ENCODE data around the gene CCDC171.

CCDC171 gene

GRCh38 chr9:15578714-15579113, 25.9 kb downstream of the CCDC171 start:
- TF ChIP-seq CEBPB (IDR thresholded peaks at IDR 0.05) = no peak
- TF ChIP-seq, protein P1, sequence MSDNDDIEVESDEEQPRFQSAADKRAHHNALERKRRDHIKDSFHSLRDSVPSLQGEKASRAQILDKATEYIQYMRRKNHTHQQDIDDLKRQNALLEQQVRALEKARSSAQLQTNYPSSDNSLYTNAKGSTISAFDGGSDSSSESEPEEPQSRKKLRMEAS (IDR thresholded peaks at IDR 0.05) = no peak

GRCh38 chr9:15584379-15584778, 31.5 kb downstream of the CCDC171 start:
- TF ChIP-seq EGR1 (IDR thresholded peaks at IDR 0.05) (no peak), CREB1 (IDR thresholded peaks at IDR 0.05; ENCODE audit: low read depth) (no peak), EP300 (IDR thresholded peaks at IDR 0.05; ENCODE audit: borderline replicate concordance) (no peak), TEAD4 (IDR thresholded peaks at IDR 0.05) (no peak), TCF12 (IDR thresholded peaks at IDR 0.05; ENCODE audit: low read depth) (no peak), TAF1 (IDR thresholded peaks at IDR 0.05; ENCODE audit: low read depth) (no peak), CEBPB (IDR thresholded peaks at IDR 0.05) (no peak), ZBTB7A (IDR thresholded peaks at IDR 0.05; ENCODE audit: low read depth) (no peak), NFIC (IDR thresholded peaks at IDR 0.05) (no peak), YY1 (IDR thresholded peaks at IDR 0.05; ENCODE audit: low read depth) (no peak)
- TF ChIP-seq, protein P1 (IDR thresholded peaks at IDR 0.05) = no peak
- TF ChIP-seq, protein P2, sequence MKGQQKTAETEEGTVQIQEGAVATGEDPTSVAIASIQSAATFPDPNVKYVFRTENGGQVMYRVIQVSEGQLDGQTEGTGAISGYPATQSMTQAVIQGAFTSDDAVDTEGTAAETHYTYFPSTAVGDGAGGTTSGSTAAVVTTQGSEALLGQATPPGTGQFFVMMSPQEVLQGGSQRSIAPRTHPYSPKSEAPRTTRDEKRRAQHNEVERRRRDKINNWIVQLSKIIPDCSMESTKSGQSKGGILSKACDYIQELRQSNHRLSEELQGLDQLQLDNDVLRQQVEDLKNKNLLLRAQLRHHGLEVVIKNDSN (IDR thresholded peaks at IDR 0.05) = no peak

- TF ChIP-seq YY1 (IDR thresholded peaks at IDR 0.05; ENCODE audit: low read depth) (no peak), ZBTB7A (IDR thresholded peaks at IDR 0.05; ENCODE audit: low read depth) (no peak)
Measured at GRCh38 chr9:15592317-15592716, 39.5 kb downstream of the CCDC171 start.

- TF ChIP-seq RAD21 (IDR thresholded peaks at IDR 0.05; ENCODE audit: low read depth) (peak; percentile 60), TEAD4 (IDR thresholded peaks at IDR 0.05) (no peak)
Measured at GRCh38 chr9:15606643-15607472, 54.0 kb downstream of the CCDC171 start.

GRCh38 chr9:15612962-15613361, 60.1 kb downstream of the CCDC171 start:
- TF ChIP-seq TEAD4 (IDR thresholded peaks at IDR 0.05) (no peak), YY1 (IDR thresholded peaks at IDR 0.05; ENCODE audit: low read depth) (no peak), FOXM1 (IDR thresholded peaks at IDR 0.05; ENCODE audit: borderline replicate concordance, low read depth) (no peak)

- TF ChIP-seq FOXM1 (IDR thresholded peaks at IDR 0.05; ENCODE audit: borderline replicate concordance, low read depth) (no peak), NFIC (IDR thresholded peaks at IDR 0.05) (no peak), TCF12 (IDR thresholded peaks at IDR 0.05; ENCODE audit: low read depth) (no peak), CEBPB (IDR thresholded peaks at IDR 0.05) (no peak), EGR1 (IDR thresholded peaks at IDR 0.05) (no peak), TAF1 (IDR thresholded peaks at IDR 0.05; ENCODE audit: low read depth) (no peak), YY1 (IDR thresholded peaks at IDR 0.05; ENCODE audit: low read depth) (no peak), TEAD4 (IDR thresholded peaks at IDR 0.05) (no peak), EP300 (IDR thresholded peaks at IDR 0.05; ENCODE audit: borderline replicate concordance) (no peak), RAD21 (IDR thresholded peaks at IDR 0.05; ENCODE audit: low read depth) (no peak)
- TF ChIP-seq, protein P1 (IDR thresholded peaks at IDR 0.05) = no peak
- TF ChIP-seq, protein P3, sequence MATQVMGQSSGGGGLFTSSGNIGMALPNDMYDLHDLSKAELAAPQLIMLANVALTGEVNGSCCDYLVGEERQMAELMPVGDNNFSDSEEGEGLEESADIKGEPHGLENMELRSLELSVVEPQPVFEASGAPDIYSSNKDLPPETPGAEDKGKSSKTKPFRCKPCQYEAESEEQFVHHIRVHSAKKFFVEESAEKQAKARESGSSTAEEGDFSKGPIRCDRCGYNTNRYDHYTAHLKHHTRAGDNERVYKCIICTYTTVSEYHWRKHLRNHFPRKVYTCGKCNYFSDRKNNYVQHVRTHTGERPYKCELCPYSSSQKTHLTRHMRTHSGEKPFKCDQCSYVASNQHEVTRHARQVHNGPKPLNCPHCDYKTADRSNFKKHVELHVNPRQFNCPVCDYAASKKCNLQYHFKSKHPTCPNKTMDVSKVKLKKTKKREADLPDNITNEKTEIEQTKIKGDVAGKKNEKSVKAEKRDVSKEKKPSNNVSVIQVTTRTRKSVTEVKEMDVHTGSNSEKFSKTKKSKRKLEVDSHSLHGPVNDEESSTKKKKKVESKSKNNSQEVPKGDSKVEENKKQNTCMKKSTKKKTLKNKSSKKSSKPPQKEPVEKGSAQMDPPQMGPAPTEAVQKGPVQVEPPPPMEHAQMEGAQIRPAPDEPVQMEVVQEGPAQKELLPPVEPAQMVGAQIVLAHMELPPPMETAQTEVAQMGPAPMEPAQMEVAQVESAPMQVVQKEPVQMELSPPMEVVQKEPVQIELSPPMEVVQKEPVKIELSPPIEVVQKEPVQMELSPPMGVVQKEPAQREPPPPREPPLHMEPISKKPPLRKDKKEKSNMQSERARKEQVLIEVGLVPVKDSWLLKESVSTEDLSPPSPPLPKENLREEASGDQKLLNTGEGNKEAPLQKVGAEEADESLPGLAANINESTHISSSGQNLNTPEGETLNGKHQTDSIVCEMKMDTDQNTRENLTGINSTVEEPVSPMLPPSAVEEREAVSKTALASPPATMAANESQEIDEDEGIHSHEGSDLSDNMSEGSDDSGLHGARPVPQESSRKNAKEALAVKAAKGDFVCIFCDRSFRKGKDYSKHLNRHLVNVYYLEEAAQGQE (IDR thresholded peaks at IDR 0.05; ENCODE audit: low read depth) = no peak
Measured at GRCh38 chr9:15617782-15618181, 64.9 kb downstream of the CCDC171 start.

GRCh38 chr9:15618540-15619331, 65.9 kb downstream of the CCDC171 start:
- no peak for TF ChIP-seq TAF1 (IDR thresholded peaks at IDR 0.05; ENCODE audit: low read depth)
- TF ChIP-seq EP300 (IDR thresholded peaks at IDR 0.05; ENCODE audit: borderline replicate concordance) = no peak
- TF ChIP-seq FOXM1 (IDR thresholded peaks at IDR 0.05; ENCODE audit: borderline replicate concordance, low read depth) = no peak
- TF ChIP-seq RAD21 (IDR thresholded peaks at IDR 0.05; ENCODE audit: low read depth) = no peak
- TF ChIP-seq, protein P2 (IDR thresholded peaks at IDR 0.05) = no peak
